A549 treated with CpdA at 1 μM for 4 hours (cell line): ENCODE measurements around the gene ZNF496. TPM values are rescaled to one million over a fixed set of nuclear protein-coding genes. Genes with fewer than 3 reads are reported as not detected.

Experiments used
- total RNA-seq: library from RNA; stranded (reverse); fragments of 200-300 nt; extraction: Qiagen RNA extraction; gene quantifications from 5 replicates; pipeline ENCODE4 v1.2.3, GENCODE V29; 2022; ENCODE audit warnings: low read depth

ZNF496 gene
- 15.1 to 18.4 TPM (median 16.2 TPM) in 5 replicates for total RNA-seq

GRCh38 chr1:247331525-247332214, at the start of gene ZNF496:
Gene ZNF496 (minus strand): TSS chr1:247331867. CDS start chr1:247329578, 2,289 bp downstream.

GRCh38 chr1:247255772-247256171, 75.9 kb downstream of the ZNF496 start, which contains the start of gene VN1R5:
Gene VN1R5 (plus strand): TSS chr1:247256072.

Other genes with a start within 250 kb of the ZNF496 start
- gene ZNF669, start 227.5 kb downstream of the ZNF496 start, total RNA-seq, result 3.2 to 4.2 TPM (median 3.9 TPM) in 5 replicates
- gene ZNF124, start 159.8 kb downstream of the ZNF496 start, total RNA-seq, result 4.0 to 5.2 TPM (median 4.8 TPM) in 5 replicates
- gene VN1R5, start 75.8 kb downstream of the ZNF496 start, total RNA-seq, result not detected in 5 replicates
- gene NLRP3, start 84.3 kb upstream of the ZNF496 start, total RNA-seq, result not detected in 5 replicates
- not detected in 5 replicates for gene OR2B11, start 126.2 kb upstream of the ZNF496 start, total RNA-seq
- not detected in 5 replicates for gene OR2C3, start 204.6 kb upstream of the ZNF496 start, total RNA-seq
- not detected in 5 replicates for gene GCSAML, start 217.3 kb upstream of the ZNF496 start, total RNA-seq